ENCODE results near the gene DYRK3. TPM values are rescaled to one million over a fixed set of nuclear protein-coding genes. Genes with fewer than 3 reads are reported as not detected.

DYRK3 gene
- total RNA-seq, 4 donors from 2014 or later = 5.4 to 12.7 (median 5.7) TPM

- Histone ChIP-seq H3K9me3 (no peaks in the 10 kb centered on the region), H3K36me3 (no peaks in the 10 kb centered on the region), H3K27me3 (no peaks in the 10 kb centered on the region), H3K27ac (no peak overlapping the region), H3K4me1 (peaks cover 0 to 21% (median 8%) of the 10 kb centered on the region in 4 donors), H3K4me3 (no peak overlapping the region)
- peak in 1 of 2 donors; percentile 65 for DNase-seq (ENCODE audit: low spot score in 2 of 2)
- TF ChIP-seq EP300 (IDR thresholded peaks at IDR 0.05) = no peak
- TF ChIP-seq, protein P1, sequence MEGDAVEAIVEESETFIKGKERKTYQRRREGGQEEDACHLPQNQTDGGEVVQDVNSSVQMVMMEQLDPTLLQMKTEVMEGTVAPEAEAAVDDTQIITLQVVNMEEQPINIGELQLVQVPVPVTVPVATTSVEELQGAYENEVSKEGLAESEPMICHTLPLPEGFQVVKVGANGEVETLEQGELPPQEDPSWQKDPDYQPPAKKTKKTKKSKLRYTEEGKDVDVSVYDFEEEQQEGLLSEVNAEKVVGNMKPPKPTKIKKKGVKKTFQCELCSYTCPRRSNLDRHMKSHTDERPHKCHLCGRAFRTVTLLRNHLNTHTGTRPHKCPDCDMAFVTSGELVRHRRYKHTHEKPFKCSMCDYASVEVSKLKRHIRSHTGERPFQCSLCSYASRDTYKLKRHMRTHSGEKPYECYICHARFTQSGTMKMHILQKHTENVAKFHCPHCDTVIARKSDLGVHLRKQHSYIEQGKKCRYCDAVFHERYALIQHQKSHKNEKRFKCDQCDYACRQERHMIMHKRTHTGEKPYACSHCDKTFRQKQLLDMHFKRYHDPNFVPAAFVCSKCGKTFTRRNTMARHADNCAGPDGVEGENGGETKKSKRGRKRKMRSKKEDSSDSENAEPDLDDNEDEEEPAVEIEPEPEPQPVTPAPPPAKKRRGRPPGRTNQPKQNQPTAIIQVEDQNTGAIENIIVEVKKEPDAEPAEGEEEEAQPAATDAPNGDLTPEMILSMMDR (IDR thresholded peaks at IDR 0.05) = peak in 3 of 5 experiments; percentile 13 to 44 (median 20)
- TF ChIP-seq POLR2A (IDR thresholded peaks at IDR 0.05) = no peak
- WGBS, 2 donors = 30 to 37% methylated on average over 4 of the region's 4 CpGs
Measured at GRCh38 chr1:206631085-206631509, 4.2 kb upstream of the DYRK3 start.

- no peaks in the 10 kb centered on the region for H3K27me3 ChIP-seq
- no peaks in the 10 kb centered on the region for H3K36me3 ChIP-seq
- peaks cover 0 to 36% (median 10%) of the 10 kb centered on the region in 4 donors for H3K4me1 ChIP-seq
- TF ChIP-seq POLR2A (IDR thresholded peaks at IDR 0.05) (no peak), EP300 (IDR thresholded peaks at IDR 0.05) (no peak)
- TF ChIP-seq, protein P1 (IDR thresholded peaks at IDR 0.05) = no peak
- H3K4me3 ChIP-seq = no peak overlapping the region
- WGBS, 2 donors = 40 to 41% methylated on average over 9 of the region's 9 CpGs
- peak overlapping the region in 2 of 4 donors; percentile 83 to 93 for H3K27ac ChIP-seq
- H3K9me3 ChIP-seq = no peaks in the 10 kb centered on the region
- DNase-seq (ENCODE audit: low spot score in 2 of 2) = peak in 1 of 2 donors; percentile 34
Measured at GRCh38 chr1:206633708-206634121, 1.6 kb upstream of the DYRK3 start.

DNA sequence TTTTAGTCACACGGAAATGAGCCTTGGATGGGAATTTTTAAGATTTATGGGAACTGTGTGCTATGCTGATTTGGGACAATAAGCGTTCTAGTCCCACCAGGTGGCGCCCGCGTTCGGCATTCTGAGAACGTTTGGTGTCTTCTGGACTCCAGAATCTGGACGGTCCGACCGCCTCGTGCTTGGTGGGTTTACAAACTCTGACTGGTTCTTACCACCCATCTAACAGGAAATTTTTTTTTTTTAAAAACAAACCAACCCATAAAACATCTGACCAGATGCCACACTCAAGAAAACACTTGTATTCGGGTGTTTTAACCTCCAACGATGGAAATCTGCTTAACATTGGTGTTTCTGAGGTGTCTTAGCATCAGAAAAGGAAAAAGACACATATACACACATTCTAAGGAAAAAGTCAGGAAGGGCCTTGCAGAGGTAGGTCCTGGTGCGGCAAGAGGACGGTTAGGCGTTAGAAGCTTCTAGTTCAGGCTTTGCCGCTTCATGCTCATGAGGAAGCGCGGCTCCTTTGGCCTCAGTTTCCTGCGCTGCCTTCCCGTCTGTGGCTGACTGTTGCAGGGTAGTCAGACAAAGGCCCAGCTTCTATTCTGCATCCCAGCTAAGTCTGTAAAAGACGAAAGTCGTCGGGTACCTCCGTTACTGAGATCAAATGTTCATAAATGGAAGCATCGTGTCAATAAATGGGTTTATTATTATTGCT is 814 bp upstream of the DYRK3 start:
- no peaks in the 10 kb centered on the region for H3K27me3 ChIP-seq
- no peaks in the 10 kb centered on the region for H3K9me3 ChIP-seq
- no peaks in the 10 kb centered on the region for H3K36me3 ChIP-seq
- peak; percentile 91 to 96 for DNase-seq (ENCODE audit: low spot score in 2 of 2)
- peak overlapping the region; percentile 59 to 99 (median 82) for H3K4me3 ChIP-seq
- TF ChIP-seq, protein P1 (IDR thresholded peaks at IDR 0.05) = peak; percentile 75 to 88 (median 83)
- TF ChIP-seq EP300 (IDR thresholded peaks at IDR 0.05) = peak; percentile 28 to 31
- TF ChIP-seq POLR2A (IDR thresholded peaks at IDR 0.05) = no peak
- peak overlapping the region; percentile 59 to 93 (median 81) for H3K27ac ChIP-seq
- 8 to 9% methylated on average over 26 of the region's 26 CpGs for WGBS, 2 donors
- peaks cover 0 to 36% (median 10%) of the 10 kb centered on the region in 4 donors for H3K4me1 ChIP-seq

GRCh38 chr1:206635978-206636345 is 626 bp downstream of the DYRK3 start:
- H3K4me3 ChIP-seq = peak overlapping the region; percentile 59 to 99 (median 82)

More at GRCh38 chr1:206635978-206636345, 626 bp downstream of the DYRK3 start:
- WGBS, 2 donors = 4% methylated on average over 14 of the region's 14 CpGs
- H3K9me3 ChIP-seq = no peaks in the 10 kb centered on the region
- H3K36me3 ChIP-seq = no peaks in the 10 kb centered on the region
- DNase-seq (ENCODE audit: low spot score in 2 of 2) = no peak
- TF ChIP-seq, protein P1 (IDR thresholded peaks at IDR 0.05) = no peak
- no peak for TF ChIP-seq EP300 (IDR thresholded peaks at IDR 0.05)
- no peak for TF ChIP-seq POLR2A (IDR thresholded peaks at IDR 0.05)
- no peaks in the 10 kb centered on the region for H3K27me3 ChIP-seq
- peak overlapping the region; percentile 59 to 93 (median 83) for H3K27ac ChIP-seq
- H3K4me1 ChIP-seq = peaks cover 0 to 36% (median 10%) of the 10 kb centered on the region in 4 donors

Measured in tibial nerve (tissue), 4 donors.